Tibial artery (tissue), 4 donors: ENCODE data around the gene ITPK1.
A peak's percentile ranks its signal among the peaks of the same experiment; 100 is the strongest.

Experiments used
- DNase-seq, 2 donors: peaks; one replicate each; pipeline ENCODE4 v3.0.0-alpha.2; 2019
- H3K27ac ChIP-seq, 2 donors: fragments of 200-600 bp; sonication (generic) in 1 of 2; 1 replicate in 1 of 2; 2 replicates in 1 of 2; pipeline ENCODE4 v1.5.1; 2018 to 2019; ENCODE audit warnings: mild to moderate bottlenecking in 1 of 2
- H3K27me3 ChIP-seq, 2 donors: fragments of 200-600 bp; sonication (generic) in 1 of 2; one replicate each; pipeline versions ENCODE4 v1.5.1 to v1.6.0; 2016 to 2019
- H3K36me3 ChIP-seq, 3 donors: fragments of 200-600 bp; sonication (generic) in 2 of 3; one replicate each; pipeline ENCODE4 v1.5.1; 2016 to 2019; ENCODE audit warnings: mild to moderate bottlenecking in 2 of 3
- H3K4me1 ChIP-seq, 4 donors: fragments of 200-600 bp; sonication (generic) in 2 of 4; 1 replicate in 3 of 4; 2 replicates in 1 of 4; pipeline ENCODE4 v1.5.1; 2016 to 2019
- H3K4me3 ChIP-seq, 2 donors: fragments of 200-600 bp; sonication (generic) in 1 of 2; 1 replicate in 1 of 2; 2 replicates in 1 of 2; pipeline ENCODE4 v1.5.1; 2018 to 2019; ENCODE audit warnings: mild to moderate bottlenecking in 2 of 2
- H3K9me3 ChIP-seq, 3 donors: fragments of 200-600 bp; sonication (generic) in 1 of 3; one replicate each; pipeline ENCODE4 v1.5.1; 2016 to 2019
- CTCF ChIP-seq, 2 experiments: fragments of 200-600 bp in 1 of 2; fragments of 450-650 bp in 1 of 2; IDR thresholded peaks; one replicate each; pipeline ENCODE4 v1.5.1; 2017 to 2019; ENCODE audit warnings: antibody characterized with exemption in 2 of 2, mild to moderate bottlenecking in 1 of 2, moderate library complexity in 1 of 2
- intact Hi-C: fragments of 100-400 bp; cut with DNase I; formaldehyde crosslinking; loops from one replicate; pipeline ENCODE4 v1.15.0; 2023; ENCODE audit warnings: low total_unique reads

ITPK1 gene

GRCh38 chr14:93033084-93033982 lies 82.4 kb downstream of the ITPK1 start:
- Histone ChIP-seq H3K36me3 (peaks cover 0 to 4% (median 0%) of the 10 kb centered on the region in 3 donors), H3K27me3 (no peaks in the 10 kb centered on the region), H3K4me3 (no peak overlapping the region), H3K4me1 (peaks cover 4 to 47% (median 34%) of the 10 kb centered on the region in 4 donors), H3K9me3 (no peaks in the 10 kb centered on the region), H3K27ac (no peak overlapping the region)
- TF ChIP-seq CTCF (IDR thresholded peaks at IDR 0.05), result no peak
- intact Hi-C loops, result no loop called here
- no peak for DNase-seq

GRCh38 chr14:93032421-93032936 lies 83.2 kb downstream of the ITPK1 start:
- no peaks in the 10 kb centered on the region for H3K9me3 ChIP-seq
- peaks cover 0 to 4% (median 0%) of the 10 kb centered on the region in 3 donors for H3K36me3 ChIP-seq
- H3K4me3 ChIP-seq, result no peak overlapping the region
- peak in 1 of 2 donors; percentile 40 for DNase-seq
- intact Hi-C loops, result no loop called here
- H3K27ac ChIP-seq, result no peak overlapping the region
- H3K27me3 ChIP-seq, result no peaks in the 10 kb centered on the region
- TF ChIP-seq CTCF (IDR thresholded peaks at IDR 0.05), result no peak
- peaks cover 4 to 50% (median 33%) of the 10 kb centered on the region in 4 donors for H3K4me1 ChIP-seq

GRCh38 chr14:93031505-93032315 lies 84.0 kb downstream of the ITPK1 start:
- H3K36me3 ChIP-seq, result peaks cover 0 to 4% (median 0%) of the 10 kb centered on the region in 3 donors
- DNase-seq, result no peak
- no peaks in the 10 kb centered on the region for H3K27me3 ChIP-seq
- no peak for TF ChIP-seq CTCF (IDR thresholded peaks at IDR 0.05)
- H3K9me3 ChIP-seq, result no peaks in the 10 kb centered on the region
- H3K4me3 ChIP-seq, result no peak overlapping the region
- peaks cover 4 to 43% (median 28%) of the 10 kb centered on the region in 4 donors for H3K4me1 ChIP-seq
- H3K27ac ChIP-seq, result no peak overlapping the region
- intact Hi-C loops, result no loop called here

GRCh38 chr14:93030761-93031160 lies 85.0 kb downstream of the ITPK1 start:
- no peak overlapping the region for H3K27ac ChIP-seq
- H3K9me3 ChIP-seq, result no peaks in the 10 kb centered on the region

More at GRCh38 chr14:93030761-93031160, 85.0 kb downstream of the ITPK1 start:
- TF ChIP-seq CTCF (IDR thresholded peaks at IDR 0.05), result no peak
- no peak for DNase-seq
- peaks cover 4 to 34% (median 18%) of the 10 kb centered on the region in 4 donors for H3K4me1 ChIP-seq
- intact Hi-C loops, result no loop called here
- peaks cover 0 to 4% (median 0%) of the 10 kb centered on the region in 3 donors for H3K36me3 ChIP-seq
- H3K27me3 ChIP-seq, result no peaks in the 10 kb centered on the region
- no peak overlapping the region for H3K4me3 ChIP-seq
